Measurements from ENCODE around the gene NFYA.
A peak's percentile ranks its signal among the peaks of the same experiment; 100 is the strongest.

The NFYA gene

GRCh38 chr6:41072836-41073202, at the start of gene NFYA:
Gene NFYA (plus strand): TSS chr6:41072974. CDS start chr6:41079090, 6,116 bp downstream.
- peak; percentile 100 for DNase-seq

DNA sequence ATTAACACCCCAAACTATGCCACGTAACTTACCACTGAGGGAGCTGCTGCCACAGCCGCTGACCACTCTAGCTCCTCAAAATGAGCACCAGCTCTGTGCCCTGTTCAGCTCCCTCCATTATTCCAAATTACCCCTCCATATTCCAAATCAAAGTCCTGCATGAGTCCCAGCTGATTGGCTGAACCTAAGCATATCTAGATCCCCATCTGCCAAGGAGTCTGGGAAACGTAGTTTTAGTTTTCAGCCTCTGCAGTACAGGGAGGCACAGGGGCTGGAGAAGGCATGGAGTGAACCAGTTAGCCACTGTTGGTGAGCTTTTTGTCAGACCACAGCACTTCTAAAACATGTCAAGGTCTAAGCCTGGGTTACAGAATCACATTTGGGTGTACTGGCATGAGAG, 49.7 kb upstream of the NFYA start:
- DNase-seq, result no peak

DNA sequence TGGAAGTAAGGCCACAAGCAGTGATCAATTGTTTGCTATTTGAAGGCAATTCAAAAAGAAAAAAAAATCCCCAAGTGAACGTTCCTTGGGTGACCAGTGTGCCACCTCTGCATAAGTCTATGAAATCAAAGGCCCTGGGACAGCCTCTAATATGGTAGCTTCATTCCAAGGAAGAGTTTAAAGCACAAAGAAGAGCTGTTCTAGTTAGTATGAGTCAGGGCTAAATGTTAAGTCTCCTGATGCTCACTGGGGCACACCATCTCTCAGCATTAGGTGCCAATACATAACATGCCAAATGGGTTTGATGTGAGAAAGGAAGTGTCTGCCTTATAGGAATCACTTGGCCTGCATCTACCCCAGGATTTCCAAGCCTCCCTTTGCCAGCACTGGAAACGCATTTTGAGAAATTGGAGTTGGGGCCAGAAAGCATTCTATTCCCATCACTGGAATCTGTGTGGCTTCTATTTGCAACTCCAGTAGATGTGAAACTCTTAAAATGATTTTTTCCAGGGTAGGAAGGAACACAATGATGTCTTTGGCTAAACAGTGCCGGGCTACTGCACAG, 46.7 kb upstream of the NFYA start:
- no peak for DNase-seq

DNA sequence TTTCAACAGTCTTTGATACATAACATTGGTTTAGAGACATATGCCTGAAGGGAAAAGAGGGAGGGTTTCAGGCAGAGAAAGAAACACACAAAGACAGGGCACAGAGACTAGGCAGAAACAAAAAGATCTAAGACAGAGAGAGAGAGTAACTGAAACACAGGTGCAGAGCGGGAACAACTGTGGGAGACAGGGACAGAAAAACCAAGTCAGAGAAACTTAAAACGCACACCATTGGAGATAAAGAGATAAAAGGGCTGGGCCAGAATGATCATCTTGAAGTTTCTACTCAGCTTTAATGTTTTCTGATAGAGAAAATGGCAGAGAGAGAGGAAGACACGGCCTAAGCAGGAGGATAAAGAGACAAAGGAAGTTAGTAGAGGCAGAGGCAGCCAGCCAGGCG, 45.5 kb upstream of the NFYA start:
- no peak for DNase-seq

DNA sequence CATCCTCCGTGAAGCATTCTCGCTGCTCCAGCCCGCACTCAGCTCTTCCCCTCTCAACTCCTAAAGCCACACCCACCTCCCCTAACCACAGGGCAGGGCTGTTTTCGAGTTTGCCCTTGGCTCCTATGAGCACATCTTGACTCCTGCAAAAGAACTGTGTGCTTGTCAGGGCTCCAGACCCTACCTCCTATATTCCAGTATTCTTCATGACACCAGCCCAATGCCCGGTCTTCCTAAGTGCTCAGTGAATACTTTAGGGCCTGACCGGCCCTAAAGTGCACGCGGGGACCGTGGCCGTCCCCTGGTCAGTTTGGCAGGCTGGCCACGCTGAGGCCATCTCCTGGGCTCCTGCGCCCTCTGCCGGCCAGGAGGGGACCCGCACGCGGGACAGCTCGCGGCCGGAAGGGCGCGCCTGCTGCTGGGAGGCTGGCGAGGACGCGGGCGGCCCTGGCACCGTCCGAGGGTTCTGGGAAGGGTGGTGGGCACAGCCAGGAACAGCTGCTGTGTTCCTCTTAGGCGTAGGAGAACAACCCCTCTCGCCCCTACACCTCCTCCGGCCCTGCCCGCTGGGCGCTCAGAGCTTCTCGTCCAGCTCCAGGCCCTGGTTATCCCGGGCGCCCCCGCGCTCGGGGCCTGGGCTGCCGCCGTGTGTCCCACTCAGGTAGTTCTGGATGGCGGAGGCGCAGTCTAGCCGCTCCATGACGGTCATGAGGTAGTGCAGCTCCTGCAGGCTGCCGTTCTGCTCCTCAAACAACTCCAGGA, 44.8 kb upstream of the NFYA start:
- DNase-seq, result peak; percentile 77

GRCh38 chr6:41028561-41029412, 44.0 kb upstream of the NFYA start:
- no peak for DNase-seq

GRCh38 chr6:41032830-41033229, 39.9 kb upstream of the NFYA start:
- DNase-seq, result no peak

GRCh38 chr6:41033776-41034175, 39.0 kb upstream of the NFYA start:
- DNase-seq, result no peak

DNA sequence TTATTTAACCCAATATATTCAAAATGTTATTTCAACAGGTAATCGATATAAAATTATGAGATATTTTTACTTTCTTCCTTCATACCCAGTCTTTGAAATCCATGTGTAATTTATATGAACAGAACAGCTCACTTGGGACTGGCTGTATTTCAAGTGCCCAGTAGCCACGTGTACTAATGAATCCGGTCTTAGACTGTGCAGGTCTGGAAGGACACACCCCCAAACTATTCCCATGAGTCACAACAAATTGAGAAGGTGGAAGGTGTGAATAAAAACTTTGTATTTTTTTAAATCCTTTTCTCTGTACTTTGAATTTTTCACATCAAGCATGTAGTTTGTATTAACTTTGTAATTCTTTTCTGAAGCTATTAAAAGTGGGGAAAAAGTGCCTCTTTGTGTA, 36.6 kb upstream of the NFYA start:
- DNase-seq, result no peak

DNA sequence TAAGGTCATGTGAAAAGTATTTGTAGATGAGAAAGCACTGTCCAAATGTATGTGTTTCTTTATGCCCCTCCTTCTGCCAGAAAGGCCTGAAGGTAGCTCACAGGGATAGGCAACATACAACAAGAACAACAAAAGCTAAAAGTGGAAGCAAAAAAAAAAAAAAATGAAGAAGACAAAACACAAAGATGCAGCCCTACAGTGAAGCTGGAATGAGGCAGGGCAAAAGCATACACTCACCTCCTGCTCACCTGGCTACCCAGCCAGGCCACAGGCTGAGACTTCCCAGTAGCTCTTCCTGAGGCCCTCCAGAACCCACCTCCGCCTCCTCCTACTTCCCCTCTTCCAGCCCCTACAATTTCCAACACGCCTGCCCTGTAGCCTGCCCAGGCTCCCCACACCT, 36.2 kb upstream of the NFYA start:
- DNase-seq, result no peak

DNA sequence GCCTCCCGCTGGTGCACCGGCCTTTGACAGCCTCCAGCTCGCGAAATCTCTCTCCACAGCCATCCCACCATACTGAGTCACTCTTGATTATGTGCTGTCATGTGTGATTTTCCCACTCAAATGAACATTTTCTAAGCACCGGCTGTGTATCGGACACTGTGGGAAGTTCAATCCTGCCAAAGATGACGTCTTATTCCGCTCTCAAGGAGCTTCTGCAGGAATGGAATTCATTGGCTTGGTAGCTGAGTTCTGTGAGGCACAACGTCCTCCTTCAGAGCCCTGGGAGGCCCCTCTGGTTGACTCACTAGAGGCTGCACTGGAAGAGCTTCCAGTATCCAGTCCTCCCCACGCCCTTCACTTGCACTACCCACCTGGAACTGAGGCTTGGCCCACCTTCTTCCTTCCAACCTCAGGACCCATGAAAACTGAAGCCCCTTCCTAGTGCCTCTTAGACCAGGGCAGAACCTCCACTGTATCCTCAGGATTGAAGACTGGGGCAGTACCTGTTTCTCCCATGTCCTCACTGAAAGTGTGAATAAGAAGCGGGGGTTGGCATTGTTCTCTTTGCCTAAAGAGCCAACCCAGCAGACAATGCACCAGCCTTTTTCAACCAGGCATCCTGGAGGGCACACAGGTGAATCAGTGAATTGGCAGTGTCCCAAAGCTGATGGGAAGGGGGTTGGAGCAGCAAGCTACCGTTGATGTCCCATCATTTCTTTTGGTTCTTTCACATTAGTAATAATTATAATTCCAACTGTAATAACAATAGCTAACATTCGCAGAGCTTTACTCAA, 35.5 kb upstream of the NFYA start:
- no peak for DNase-seq

- no peak for DNase-seq
These were observed 34.6 kb upstream of the NFYA start for GRCh38 chr6:41038205-41038604.

DNA sequence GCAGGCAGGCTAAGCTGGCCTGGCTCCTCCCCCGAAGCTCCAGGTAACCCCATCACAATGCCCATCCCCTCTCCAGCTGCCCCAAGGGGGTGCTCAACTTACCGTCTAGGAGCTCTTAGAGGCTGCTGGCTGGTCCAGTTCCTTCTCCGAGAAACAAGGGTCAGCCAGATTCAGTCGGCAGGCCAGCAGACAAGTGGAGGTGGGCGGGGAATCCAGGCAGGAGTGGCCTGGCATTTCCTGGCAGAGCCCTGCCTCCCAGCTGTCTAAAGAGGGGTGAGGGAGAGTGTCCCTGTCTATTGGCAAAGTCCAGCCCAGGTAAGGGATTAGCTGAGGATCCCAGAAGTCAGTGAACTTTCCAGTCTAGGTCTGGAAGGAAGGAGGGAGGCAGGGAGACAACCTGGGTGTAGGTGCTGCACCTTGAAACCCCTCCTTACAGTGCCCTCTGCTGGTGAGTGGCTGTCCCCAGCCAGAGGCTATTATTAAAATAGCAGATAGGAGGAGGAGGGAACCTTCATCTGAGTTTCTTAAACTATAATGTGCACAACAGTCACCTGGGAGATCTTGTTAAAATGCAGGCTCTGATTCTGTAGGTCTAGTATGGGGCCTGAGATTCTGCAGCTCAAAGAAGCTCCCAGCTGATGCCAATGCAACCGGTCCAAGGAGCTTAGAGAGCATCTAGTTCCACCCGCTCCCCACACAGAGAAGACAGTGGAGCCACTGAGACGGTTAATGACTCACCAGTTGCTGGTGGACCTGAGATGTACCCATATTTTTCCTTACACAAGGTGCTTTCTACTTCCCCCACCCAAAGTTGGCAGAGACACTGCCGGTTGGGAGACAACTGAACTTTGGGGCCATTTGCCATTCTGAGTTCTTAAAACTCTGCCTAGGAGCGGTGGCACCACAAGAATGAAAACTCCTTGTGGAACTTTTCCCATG, 33.4 kb upstream of the NFYA start, which contains the start of gene UNC5CL:
Gene UNC5CL, minus strand, starts transcription at position 162 of the 939 bp plus-strand sequence. CDS start 4,147 bp downstream, outside the sequence.
- DNase-seq, result peak; percentile 60

DNA sequence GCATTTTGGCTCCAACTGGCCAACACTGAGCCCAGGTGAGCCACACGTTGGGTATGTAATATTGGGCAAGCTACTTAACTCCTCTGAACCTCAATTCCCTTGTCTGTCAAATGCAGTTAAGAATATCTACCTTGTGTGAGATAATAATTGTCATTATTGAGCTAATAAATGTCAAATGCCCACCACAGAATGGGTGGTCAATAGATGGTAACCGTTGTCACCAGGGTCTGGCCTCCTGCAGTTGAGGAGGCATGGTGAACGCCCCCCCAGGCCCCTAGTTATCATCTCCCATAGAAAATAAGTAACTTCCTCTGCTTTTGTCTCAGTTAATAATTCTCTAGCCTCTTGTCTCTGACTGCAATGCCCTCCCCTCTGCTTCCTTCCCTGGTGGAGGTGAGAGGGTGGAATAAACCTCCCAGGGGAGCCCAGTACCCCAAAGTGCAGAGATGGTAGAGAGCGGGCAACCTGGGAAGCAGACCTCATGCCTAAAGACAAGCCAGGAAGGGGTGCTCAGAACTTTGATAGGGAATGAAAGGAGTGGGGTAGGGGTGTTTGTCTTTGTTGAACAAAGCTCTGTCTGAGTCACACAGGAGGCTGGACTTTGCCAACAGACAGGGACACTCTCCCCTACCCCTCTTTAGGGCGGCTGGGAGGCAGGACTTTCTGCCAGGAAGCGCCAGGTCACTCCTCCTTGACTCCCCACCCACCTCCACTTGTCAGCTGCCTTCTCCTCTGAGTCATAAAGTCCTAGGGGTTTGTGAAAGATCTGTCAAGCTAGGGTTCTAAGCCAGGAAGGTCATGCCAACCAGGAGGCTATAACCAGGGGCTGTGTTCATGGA, 32.5 kb upstream of the NFYA start:
- DNase-seq, result no peak

DNA sequence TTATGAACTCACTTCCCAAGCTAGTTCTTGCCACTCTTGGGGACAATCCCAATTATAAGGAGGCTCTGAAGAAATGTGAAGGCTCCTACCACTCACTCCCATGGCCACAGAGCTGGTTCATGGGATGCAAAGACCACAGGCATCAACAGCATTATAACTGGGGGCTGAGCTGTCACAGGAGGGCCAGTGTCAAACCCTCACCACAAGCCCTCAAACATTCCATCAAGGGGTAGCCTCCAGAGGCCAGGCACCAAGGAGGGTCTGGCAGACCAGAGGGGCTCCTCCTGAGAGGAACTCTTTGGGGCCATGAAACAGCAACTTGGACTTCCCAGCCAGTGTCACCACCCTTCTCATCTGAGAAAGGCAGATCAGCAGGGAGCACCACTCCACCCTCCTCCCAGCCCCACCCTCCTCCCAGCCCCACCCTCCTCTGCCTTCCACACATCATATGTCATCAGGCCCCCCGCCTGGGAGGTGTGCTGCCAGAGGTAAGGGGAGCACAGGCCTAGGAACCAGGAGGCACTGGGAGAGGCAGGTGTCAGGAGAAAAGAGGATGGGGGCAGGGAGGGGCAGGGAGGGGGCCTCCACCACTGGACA, 31.7 kb upstream of the NFYA start:
- DNase-seq, result no peak

DNA sequence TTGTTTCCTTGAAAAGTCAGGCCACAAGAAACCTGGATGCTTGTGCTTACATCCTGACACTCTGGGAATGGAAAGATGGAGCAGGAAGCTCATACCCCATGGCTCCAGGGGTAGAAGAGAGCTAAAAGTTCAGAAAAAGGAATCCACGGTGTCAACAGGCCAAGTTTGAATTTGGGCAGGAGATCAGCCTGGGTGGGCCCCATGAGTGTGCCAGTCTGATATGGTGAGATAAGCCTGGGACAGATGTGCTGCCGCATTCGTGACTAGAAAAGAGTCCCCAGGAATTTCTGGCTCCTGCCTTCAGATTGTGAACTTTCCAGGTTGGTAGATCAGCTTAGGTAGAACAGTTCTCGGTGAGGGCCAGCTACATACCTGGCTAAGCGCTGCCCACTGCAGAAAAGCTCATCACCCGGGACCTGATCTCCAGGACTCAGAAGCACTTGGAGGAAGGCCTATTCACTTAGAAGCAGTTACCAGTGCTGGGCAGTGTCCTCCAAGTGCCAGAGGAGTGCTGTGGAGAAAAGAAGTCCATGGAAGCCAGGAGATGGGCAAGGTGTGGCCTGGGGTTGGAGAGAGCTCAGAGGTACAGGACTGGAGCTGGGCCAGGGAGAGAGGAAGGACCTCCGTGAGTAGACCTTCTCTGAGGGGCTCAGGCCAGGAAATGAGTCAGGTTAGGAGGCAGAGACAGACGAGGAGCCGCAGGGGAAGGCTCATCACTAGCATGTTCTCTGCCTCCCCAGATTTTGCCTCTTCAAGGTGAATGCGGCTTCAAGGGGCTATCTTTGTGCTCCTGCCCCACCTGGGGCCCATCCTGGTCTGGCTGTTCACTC, 30.3 kb upstream of the NFYA start, which contains the start of gene TSPO2:
Gene TSPO2, plus strand, starts transcription at position 242 of the 830 bp plus-strand sequence. Its CDS starts 519 bp downstream, at position 761.
- DNase-seq, result no peak

DNA sequence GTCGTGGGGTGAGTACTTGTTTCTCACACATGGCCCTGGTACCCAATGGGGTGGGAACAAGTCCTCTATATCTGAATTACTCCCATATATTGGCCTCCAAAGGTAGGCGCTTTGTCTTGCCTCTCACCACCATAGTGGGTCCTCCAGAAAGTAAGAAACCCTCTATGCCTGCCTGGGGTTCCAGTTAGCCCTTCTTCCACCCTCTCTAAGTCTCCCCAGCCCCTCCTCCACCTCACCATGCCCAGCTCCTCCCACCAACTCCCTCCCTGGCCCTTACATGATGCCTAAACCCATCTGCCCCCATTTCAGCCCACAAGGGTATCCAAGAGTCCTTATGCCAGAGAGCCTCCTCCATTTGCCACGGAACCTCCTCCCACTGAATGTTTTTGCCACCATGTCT, 29.6 kb upstream of the NFYA start:
- no peak for DNase-seq

DNA sequence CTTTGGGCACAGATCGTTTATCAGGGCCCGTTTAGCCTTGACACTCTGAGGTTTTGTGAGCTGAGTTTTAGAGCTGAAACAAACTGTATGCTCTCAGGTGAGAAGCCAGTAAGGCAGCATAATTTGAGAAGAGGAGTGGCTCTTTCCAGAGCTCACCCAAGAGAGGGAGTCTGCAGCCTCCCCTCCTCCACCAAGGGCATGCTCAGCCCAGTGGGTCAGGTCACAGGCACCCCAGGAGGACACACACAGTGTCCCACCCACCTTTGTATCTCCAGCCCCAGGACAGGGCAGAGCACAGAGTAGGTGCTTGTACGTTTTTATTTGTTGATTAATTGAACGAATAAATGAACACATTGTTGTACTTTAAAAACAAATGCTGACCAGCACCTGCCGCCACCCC, 27.1 kb upstream of the NFYA start:
- no peak for DNase-seq

DNA sequence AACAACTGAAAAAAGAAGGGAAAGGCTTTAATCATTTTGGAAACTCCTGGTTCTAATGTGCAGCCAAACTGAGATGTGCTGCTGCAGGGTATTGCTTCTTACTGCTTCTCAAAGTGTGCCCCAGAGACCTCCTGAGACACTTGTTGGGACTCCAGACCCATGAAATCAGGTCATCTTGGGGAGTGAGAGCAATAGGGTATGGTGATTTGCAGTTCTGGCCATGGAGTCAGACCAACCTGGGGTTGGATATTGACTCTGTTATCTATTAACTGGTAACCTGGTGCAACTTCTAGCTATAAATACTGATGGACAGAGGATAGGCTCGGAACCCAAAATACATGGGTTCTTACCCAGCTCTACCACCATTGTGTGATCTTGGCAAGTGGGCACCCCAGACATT, 26.7 kb upstream of the NFYA start:
- no peak for DNase-seq

Measured in activated naive CD4-positive, alpha-beta T cell treated with anti-CD3 and anti-CD28 coated beads, Interleukin-2, amount 50 U/mL, for 16 hours (primary cell).